Peyer's patch (tissue), 4 donors: ENCODE measurements around the gene MUSTN1. TPM values are rescaled to one million over a fixed set of nuclear protein-coding genes. Genes with fewer than 3 reads are reported as not detected.

Source experiments
- DNase-seq, 3 donors: peaks; one replicate each; pipeline ENCODE4 v3.0.0-alpha.2; 2017 to 2019
- H3K27ac ChIP-seq, 4 donors: fragments of 200-600 bp; sonication (generic); one replicate each; pipeline ENCODE4 v1.5.1; 2016 to 2019
- H3K27me3 ChIP-seq, 2 donors: fragments of 200-600 bp; sonication (generic); one replicate each; pipeline ENCODE4 v1.5.1; 2019
- H3K36me3 ChIP-seq, 3 donors: fragments of 200-600 bp; sonication (generic); one replicate each; pipeline ENCODE4 v1.5.1; 2016 to 2019
- H3K4me1 ChIP-seq, 4 donors: fragments of 200-600 bp; sonication (generic); one replicate each; pipeline ENCODE4 v1.5.1; 2016 to 2019
- H3K4me3 ChIP-seq, 4 donors: fragments of 200-600 bp; sonication (generic); 1 replicate in 3 of 4; 2 replicates in 1 of 4; pipeline ENCODE4 v1.5.1; 2016 to 2019; ENCODE audit warnings: mild to moderate bottlenecking in 1 of 4
- H3K9me3 ChIP-seq, 4 donors: fragments of 200-600 bp; sonication (generic); one replicate each; pipeline ENCODE4 v1.5.1; 2016 to 2019; ENCODE audit warnings: mild to moderate bottlenecking in 1 of 4
- CTCF ChIP-seq, 6 experiments: fragments of 450-650 bp in 4 of 6; fragments of 200-600 bp in 2 of 6; sonication (generic) in 1 of 6; IDR thresholded peaks; one replicate each; pipeline ENCODE4 v1.5.1; 2017 to 2019; ENCODE audit warnings: antibody characterized with exemption in 6 of 6, mild to moderate bottlenecking in 3 of 6, moderate library complexity in 1 of 6
- POLR2A ChIP-seq, 2 donors: fragments of 450-650 bp; IDR thresholded peaks; one replicate each; pipeline ENCODE4 v1.5.1; 2017; ENCODE audit warnings: antibody characterized with exemption in 2 of 2, mild to moderate bottlenecking in 2 of 2, moderate library complexity in 2 of 2
- total RNA-seq, 4 donors: library from RNA; depleted of rRNA; stranded (reverse); fragments of >200 nt; gene quantifications; one replicate each; pipeline ENCODE4 v1.1.0, GENCODE V29; 2016

MUSTN1 gene
- total RNA-seq, 4 donors from 2014 or later, result 2.3 to 28.9 (median 11.9) TPM

GRCh38 chr3:52841211-52841980 lies 6.6 kb upstream of the MUSTN1 start:
- no peaks in the 10 kb centered on the region for H3K27me3 ChIP-seq
- H3K36me3 ChIP-seq, result no peaks in the 10 kb centered on the region
- DNase-seq, result no peak
- H3K9me3 ChIP-seq, result no peaks in the 10 kb centered on the region
- H3K4me1 ChIP-seq, result peaks cover 0 to 16% (median 0%) of the 10 kb centered on the region in 4 donors
- TF ChIP-seq POLR2A (IDR thresholded peaks at IDR 0.05) (no peak), CTCF (IDR thresholded peaks at IDR 0.05) (no peak)
- no peak overlapping the region for H3K27ac ChIP-seq
- no peak overlapping the region for H3K4me3 ChIP-seq

- TF ChIP-seq POLR2A (IDR thresholded peaks at IDR 0.05), result no peak
- no peak for TF ChIP-seq CTCF (IDR thresholded peaks at IDR 0.05)
- H3K9me3 ChIP-seq, result no peaks in the 10 kb centered on the region
- H3K27me3 ChIP-seq, result no peaks in the 10 kb centered on the region
- no peak for DNase-seq
- H3K4me3 ChIP-seq, result no peak overlapping the region
- no peak overlapping the region for H3K27ac ChIP-seq
- no peaks in the 10 kb centered on the region for H3K36me3 ChIP-seq
- peaks cover 0 to 16% (median 0%) of the 10 kb centered on the region in 4 donors for H3K4me1 ChIP-seq
Measured at GRCh38 chr3:52839892-52840545, 5.2 kb upstream of the MUSTN1 start.

- H3K4me1 ChIP-seq, result peaks cover 0 to 8% (median 0%) of the 10 kb centered on the region in 4 donors
- no peak overlapping the region for H3K27ac ChIP-seq
- H3K4me3 ChIP-seq, result no peak overlapping the region
- H3K36me3 ChIP-seq, result no peaks in the 10 kb centered on the region
- DNase-seq, result no peak
- H3K27me3 ChIP-seq, result no peaks in the 10 kb centered on the region
- no peaks in the 10 kb centered on the region for H3K9me3 ChIP-seq
- no peak for TF ChIP-seq POLR2A (IDR thresholded peaks at IDR 0.05)
- no peak for TF ChIP-seq CTCF (IDR thresholded peaks at IDR 0.05)
Measured at GRCh38 chr3:52839268-52839575, 4.4 kb upstream of the MUSTN1 start.

GRCh38 chr3:52838561-52839267 lies 3.9 kb upstream of the MUSTN1 start:
- Histone ChIP-seq H3K27me3 (no peaks in the 10 kb centered on the region), H3K4me1 (peaks cover 0 to 6% (median 0%) of the 10 kb centered on the region in 4 donors), H3K4me3 (no peak overlapping the region), H3K36me3 (no peaks in the 10 kb centered on the region), H3K9me3 (no peaks in the 10 kb centered on the region), H3K27ac (no peak overlapping the region)
- TF ChIP-seq POLR2A (IDR thresholded peaks at IDR 0.05) (no peak), CTCF (IDR thresholded peaks at IDR 0.05) (no peak)
- peak in 2 of 3 donors; percentile 16 to 51 for DNase-seq

GRCh38 chr3:52836986-52837385 lies 2.2 kb upstream of the MUSTN1 start:
- Histone ChIP-seq H3K27ac (no peak overlapping the region), H3K4me3 (no peak overlapping the region), H3K4me1 (peaks cover 0 to 6% (median 0%) of the 10 kb centered on the region in 4 donors), H3K9me3 (no peaks in the 10 kb centered on the region), H3K36me3 (no peaks in the 10 kb centered on the region), H3K27me3 (no peaks in the 10 kb centered on the region)
- TF ChIP-seq POLR2A (IDR thresholded peaks at IDR 0.05) (no peak), CTCF (IDR thresholded peaks at IDR 0.05) (no peak)
- DNase-seq, result no peak
